ENCODE measurements around the gene FAM72C.
"Not testable (repeated sequence)": the region's sequence is repeated elsewhere in the genome, so short reads cannot be mapped to it uniquely, and the experiment has no call there.

GRCh38 chr1:143984721-143985473, 13.1 kb upstream of the FAM72C start:
- TF ChIP-seq CTCF, POLR2A, EP300 (IDR thresholded peaks at IDR 0.05): not testable (repeated sequence)
